Epithelial cell of prostate (primary cell): ENCODE results near the gene PXN.
A peak's percentile ranks its signal among the peaks of the same experiment; 100 is the strongest.
"Not testable (repeated sequence)": the region's sequence is repeated elsewhere in the genome, so short reads cannot be mapped to it uniquely, and the experiment has no call there.

Experiments used
- DNase-seq: peaks from one replicate; pipeline ENCODE4 v3.0.0-alpha.2; 2011; ENCODE audit warnings: low read depth, low spot score
- H3K27ac ChIP-seq: fragments of 450-650 bp; 2 replicates; pipeline ENCODE4 v1.5.1; 2017; ENCODE audit warnings: mild to moderate bottlenecking

The PXN gene

DNA sequence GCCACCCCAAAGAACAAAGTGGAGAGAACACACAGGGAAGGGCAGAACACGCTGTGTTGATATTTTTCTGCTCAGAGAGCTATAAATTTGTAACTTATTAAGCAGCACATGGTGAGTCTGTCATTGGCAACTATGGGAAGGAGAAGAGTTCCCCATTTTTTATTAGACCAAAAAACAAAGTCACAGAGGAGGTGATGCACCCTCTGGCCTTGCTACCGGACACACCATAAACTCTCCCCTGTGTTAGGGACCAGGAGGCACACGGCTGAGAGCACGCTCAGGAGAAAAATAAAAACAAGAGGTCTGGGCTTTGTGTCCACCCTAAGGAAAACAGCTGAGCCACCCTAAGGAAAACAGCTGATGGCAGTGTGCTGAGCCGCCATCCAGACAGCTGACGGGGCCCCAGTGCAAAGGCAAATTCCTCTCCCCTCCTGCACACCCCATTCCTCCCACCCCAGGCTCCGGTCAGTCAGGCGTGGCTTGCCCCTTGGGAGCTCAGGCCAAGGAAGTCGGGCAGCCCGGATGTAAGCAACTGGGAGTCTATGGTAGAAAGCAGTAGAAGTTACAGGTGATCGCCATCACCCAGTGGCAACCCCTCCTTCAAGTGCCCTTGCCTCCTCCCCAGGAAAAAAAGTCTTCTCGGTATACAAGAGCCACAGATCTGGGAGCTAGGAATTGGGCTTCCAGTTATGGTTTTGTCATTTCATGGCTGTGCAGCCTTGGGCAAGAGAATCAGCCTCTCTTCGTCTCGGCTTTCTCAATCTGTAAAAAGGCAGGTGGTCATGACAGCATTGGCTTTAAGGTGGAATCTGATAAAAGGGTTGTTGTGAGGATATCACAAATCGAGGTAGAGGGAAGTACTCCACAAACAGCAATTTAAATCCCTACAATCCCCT is 2.4 kb downstream of the PXN start:
- peak overlapping the region; percentile 98 for H3K27ac ChIP-seq
- DNase-seq = no peak

GRCh38 chr12:120261951-120262851 is 3.3 kb downstream of the PXN start:
- DNase-seq = peak; percentile 78
- H3K27ac ChIP-seq = peak overlapping the region; percentile 98

- peak overlapping the region; percentile 98 for H3K27ac ChIP-seq
- DNase-seq = no peak
Measured at GRCh38 chr12:120260607-120261006, 4.9 kb downstream of the PXN start.

- H3K27ac ChIP-seq = peak overlapping the region; percentile 98
Measured at GRCh38 chr12:120259418-120260202, 5.9 kb downstream of the PXN start.

GRCh38 chr12:120258323-120258896 is 7.1 kb downstream of the PXN start:
- H3K27ac ChIP-seq = peak overlapping the region; percentile 98

More at GRCh38 chr12:120259418-120260202, 5.9 kb downstream of the PXN start:
- DNase-seq = no peak

GRCh38 chr12:120257041-120257821 is 8.3 kb downstream of the PXN start:
- no peak for DNase-seq

More at GRCh38 chr12:120258323-120258896, 7.1 kb downstream of the PXN start:
- no peak for DNase-seq

DNA sequence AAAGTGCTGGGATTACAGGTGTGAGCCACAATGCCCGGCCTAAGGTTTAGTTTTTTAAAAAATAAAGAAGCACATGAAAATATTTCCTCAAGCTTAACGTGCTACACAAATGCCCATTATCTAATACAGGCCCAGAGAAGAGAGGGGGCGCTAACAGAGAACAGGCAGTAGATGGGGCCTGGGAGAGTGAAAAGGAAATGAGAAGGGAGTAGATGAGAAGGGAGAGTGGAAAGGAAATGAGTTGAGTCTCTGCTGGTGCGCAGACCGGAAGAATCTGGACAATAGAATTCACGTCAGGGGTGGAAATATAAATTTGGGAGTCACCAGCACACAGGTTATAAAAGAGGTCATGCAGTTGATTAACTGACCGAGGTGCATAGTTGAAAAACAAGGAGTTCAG is 10.7 kb downstream of the PXN start:
- H3K27ac ChIP-seq = peak overlapping the region; percentile 99

More at GRCh38 chr12:120257041-120257821, 8.3 kb downstream of the PXN start:
- peak overlapping the region; percentile 98 for H3K27ac ChIP-seq

DNA sequence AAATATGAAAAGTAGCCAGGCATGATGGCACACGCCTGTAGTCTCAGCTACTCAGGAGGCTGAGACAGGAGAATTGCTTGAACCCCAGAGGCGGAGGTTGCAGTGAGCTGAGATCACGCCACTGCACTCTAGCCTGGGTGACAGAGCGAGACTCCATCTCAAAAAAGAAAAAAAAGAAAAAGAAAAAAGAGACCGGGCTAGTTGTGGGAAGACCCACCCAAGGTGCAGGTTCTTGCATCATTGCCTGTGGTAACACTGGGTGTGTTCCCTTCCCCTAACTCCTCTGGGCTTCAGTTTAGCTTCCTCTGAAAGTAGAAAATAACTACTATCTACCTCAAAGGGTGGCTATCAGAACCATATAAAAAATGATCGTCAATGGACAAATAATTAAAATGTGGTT is 12.2 kb downstream of the PXN start:
- H3K27ac ChIP-seq = peak overlapping the region; percentile 99
- DNase-seq = not testable (repeated sequence)

More for the DNA sequence above, 10.7 kb downstream of the PXN start:
- no peak for DNase-seq

DNA sequence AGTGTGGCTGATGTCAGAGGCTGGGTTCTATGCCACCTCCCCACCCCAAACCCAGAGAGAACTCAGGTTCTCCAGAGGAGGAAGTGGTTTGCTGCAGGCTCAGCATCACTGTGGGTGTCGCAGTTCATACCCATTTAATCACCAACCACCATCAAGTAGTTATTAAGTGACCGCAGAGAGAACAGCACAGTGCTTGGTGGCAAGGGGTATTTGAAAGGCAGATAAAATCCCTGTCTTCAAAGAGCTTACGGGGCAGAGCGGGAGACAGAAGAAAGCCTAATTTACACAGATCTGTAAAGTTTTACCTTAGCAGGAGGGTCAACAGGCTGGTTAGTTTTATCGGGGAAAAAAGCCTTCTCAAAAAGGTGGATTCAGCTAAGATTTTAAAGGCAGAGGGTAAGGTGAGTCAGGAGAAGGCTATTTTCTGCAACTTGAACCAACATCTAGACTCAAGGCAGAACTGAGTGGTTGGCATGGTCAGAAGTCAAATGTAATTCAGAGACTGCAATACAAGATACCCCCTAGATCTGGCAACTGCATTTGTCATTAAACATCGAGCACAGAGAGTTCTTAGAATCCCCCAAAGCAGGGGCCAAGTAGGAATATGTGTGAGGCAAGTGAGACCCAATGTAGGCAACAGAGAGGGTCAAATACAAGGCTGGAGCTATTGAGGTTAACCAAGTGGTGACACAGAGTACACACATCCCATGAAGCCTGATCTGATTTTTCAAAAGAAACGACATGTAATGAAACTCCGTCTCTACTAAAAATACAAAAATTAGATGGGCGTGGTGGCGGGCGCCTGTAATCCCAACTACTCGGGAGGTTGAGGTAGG is 13.2 kb downstream of the PXN start:
- no peak for DNase-seq
- peak overlapping the region; percentile 99 for H3K27ac ChIP-seq

GRCh38 chr12:120251364-120252070 is 14.0 kb downstream of the PXN start:
- peak overlapping the region; percentile 99 for H3K27ac ChIP-seq
- DNase-seq = not testable (repeated sequence)

DNA sequence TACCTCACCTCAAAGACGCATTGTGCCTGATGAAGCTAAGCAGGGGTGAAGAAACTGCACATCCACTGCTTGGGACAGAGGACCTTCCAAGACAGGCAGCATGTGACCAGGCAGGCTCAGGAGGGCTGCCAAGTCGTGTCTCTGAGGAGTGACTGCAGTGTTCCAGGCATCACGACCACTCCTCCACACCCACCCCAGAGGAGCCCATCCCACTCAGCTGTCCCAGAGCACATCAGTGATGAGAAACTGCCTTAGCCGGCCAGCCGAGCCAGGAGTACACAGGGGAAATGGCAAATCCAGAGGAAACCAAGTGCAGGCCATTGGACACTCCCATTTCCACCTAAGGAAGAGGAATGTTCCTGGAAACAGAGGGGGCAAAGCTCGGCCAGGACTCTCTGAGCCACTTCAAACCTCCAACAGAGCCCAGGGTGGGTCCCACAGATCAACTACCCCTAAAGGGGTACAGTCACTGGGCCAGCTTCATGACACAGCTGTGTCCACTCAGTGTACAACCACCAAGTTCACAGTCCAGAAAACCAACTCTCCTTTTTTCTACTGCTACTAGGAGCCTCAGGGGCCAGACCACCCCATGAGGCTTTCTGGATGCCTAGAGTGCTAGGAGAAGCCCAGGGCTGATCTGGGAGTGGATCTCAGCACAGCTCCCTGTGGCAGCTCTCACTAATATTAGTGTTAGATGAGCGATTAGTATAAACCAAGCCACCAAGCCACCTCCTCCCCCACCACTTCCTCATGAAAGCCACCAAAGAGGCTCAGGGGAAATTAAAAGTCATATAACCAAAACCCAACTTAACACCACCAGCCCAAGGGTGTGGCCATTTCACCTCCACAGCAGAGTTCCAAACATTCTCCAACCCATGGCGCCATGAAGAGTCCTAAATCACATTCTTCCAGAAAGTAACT is 15.4 kb downstream of the PXN start:
- no peak for DNase-seq
- peak overlapping the region; percentile 99 for H3K27ac ChIP-seq

GRCh38 chr12:120249266-120249874 is 16.2 kb downstream of the PXN start:
- H3K27ac ChIP-seq = peak overlapping the region; percentile 99
- no peak for DNase-seq

- peak overlapping the region; percentile 99 for H3K27ac ChIP-seq
- no peak for DNase-seq
Measured at GRCh38 chr12:120247621-120248030, 17.9 kb downstream of the PXN start.

GRCh38 chr12:120247183-120247582 is 18.3 kb downstream of the PXN start:
- H3K27ac ChIP-seq = peak overlapping the region; percentile 99
- no peak for DNase-seq

- peak overlapping the region; percentile 99 for H3K27ac ChIP-seq
- not testable (repeated sequence) for DNase-seq
Measured at GRCh38 chr12:120246705-120247104, 18.8 kb downstream of the PXN start.
